Esophagus muscularis mucosa (tissue), 4 donors: ENCODE measurements around the gene ZNF524.

Source experiments
- EP300 ChIP-seq: sonication (generic); formaldehyde crosslinking; IDR thresholded peaks from one replicate; pipeline ENCODE4 v1.6.1; 2017; ENCODE audit warnings: antibody characterized with exemption
- POLR2AphosphoS5 ChIP-seq, 2 donors: sonication (generic); formaldehyde crosslinking; IDR thresholded peaks; one replicate each; pipeline ENCODE4 v1.6.1; 2017; ENCODE audit warnings: antibody characterized with exemption in 2 of 2
- TF ChIP-seq, protein P1 (sequence below), 3 experiments: fragments of 200-600 bp in 2 of 3; fragments of 450-650 bp in 1 of 3; sonication (generic) in 2 of 3; IDR thresholded peaks; one replicate each; pipeline ENCODE4 v1.5.1; 2017 to 2019; ENCODE audit warnings: antibody characterized with exemption in 3 of 3, mild to moderate bottlenecking in 2 of 3, moderate library complexity in 1 of 3

DNA sequence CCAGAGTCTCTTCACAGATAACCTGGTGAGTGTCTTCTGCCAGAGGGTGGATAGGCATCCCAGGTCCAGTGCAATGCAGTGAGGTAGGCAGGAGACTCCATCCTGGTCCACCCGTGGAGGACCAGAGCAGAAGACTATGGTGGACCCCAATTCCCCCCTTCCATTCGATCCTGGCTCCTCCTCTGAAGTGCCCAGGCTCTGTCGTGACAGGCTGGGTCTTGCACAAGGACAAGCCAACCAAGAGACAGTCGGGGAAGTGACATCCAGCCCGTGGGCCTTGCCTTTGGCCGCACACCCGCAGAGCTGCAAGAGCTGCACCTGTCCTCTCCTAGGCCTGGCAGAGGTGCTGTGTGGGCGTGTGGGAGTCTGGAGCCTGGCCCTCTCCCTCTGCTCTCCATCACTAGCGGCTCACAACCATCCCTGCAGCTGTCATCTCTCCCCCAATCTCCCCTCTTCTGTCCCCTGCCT is 21.2 kb downstream of the ZNF524 start:
- no peak for TF ChIP-seq POLR2AphosphoS5 (IDR thresholded peaks at IDR 0.05)
- TF ChIP-seq EP300 = no peak
- TF ChIP-seq, protein P1, sequence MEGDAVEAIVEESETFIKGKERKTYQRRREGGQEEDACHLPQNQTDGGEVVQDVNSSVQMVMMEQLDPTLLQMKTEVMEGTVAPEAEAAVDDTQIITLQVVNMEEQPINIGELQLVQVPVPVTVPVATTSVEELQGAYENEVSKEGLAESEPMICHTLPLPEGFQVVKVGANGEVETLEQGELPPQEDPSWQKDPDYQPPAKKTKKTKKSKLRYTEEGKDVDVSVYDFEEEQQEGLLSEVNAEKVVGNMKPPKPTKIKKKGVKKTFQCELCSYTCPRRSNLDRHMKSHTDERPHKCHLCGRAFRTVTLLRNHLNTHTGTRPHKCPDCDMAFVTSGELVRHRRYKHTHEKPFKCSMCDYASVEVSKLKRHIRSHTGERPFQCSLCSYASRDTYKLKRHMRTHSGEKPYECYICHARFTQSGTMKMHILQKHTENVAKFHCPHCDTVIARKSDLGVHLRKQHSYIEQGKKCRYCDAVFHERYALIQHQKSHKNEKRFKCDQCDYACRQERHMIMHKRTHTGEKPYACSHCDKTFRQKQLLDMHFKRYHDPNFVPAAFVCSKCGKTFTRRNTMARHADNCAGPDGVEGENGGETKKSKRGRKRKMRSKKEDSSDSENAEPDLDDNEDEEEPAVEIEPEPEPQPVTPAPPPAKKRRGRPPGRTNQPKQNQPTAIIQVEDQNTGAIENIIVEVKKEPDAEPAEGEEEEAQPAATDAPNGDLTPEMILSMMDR (IDR thresholded peaks at IDR 0.05) = no peak
